Lower leg skin (tissue), 3 donors: ENCODE results near the gene ASB6.

ENCODE experiments used
- POLR2A ChIP-seq, 2 donors: fragments of 450-650 bp; IDR thresholded peaks; one replicate each; pipeline ENCODE4 v1.6.1; 2016 to 2017; ENCODE audit warnings: antibody characterized with exemption in 2 of 2, mild to moderate bottlenecking in 1 of 2, moderate library complexity in 1 of 2
- TF ChIP-seq, protein P1 (sequence below), 3 donors: fragments of 450-650 bp; IDR thresholded peaks; one replicate each; pipeline ENCODE4 v1.5.1; 2016; ENCODE audit warnings: antibody characterized with exemption in 3 of 3, mild to moderate bottlenecking in 3 of 3, moderate library complexity in 2 of 3

DNA sequence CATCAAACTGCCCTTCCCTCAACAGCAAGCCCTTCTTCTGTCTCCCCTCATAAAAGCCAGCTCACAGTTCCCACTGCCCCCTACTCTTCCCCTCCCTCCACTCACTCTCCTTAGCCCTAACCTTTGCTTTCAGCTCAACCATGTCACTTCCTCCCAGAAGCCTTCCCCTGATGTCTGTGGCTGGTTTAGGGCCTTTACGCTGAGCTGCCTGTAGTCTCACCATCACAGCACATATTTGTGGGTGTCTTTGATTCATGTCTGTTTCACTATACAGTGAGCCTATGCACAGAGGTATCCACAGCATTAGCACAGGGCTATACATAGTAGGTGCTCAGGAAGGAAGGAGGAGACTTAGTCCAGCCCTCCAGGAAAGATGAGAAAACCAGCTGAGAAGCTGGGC lies 55.7 kb downstream of the ASB6 start:
- TF ChIP-seq, protein P1, sequence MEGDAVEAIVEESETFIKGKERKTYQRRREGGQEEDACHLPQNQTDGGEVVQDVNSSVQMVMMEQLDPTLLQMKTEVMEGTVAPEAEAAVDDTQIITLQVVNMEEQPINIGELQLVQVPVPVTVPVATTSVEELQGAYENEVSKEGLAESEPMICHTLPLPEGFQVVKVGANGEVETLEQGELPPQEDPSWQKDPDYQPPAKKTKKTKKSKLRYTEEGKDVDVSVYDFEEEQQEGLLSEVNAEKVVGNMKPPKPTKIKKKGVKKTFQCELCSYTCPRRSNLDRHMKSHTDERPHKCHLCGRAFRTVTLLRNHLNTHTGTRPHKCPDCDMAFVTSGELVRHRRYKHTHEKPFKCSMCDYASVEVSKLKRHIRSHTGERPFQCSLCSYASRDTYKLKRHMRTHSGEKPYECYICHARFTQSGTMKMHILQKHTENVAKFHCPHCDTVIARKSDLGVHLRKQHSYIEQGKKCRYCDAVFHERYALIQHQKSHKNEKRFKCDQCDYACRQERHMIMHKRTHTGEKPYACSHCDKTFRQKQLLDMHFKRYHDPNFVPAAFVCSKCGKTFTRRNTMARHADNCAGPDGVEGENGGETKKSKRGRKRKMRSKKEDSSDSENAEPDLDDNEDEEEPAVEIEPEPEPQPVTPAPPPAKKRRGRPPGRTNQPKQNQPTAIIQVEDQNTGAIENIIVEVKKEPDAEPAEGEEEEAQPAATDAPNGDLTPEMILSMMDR (IDR thresholded peaks at IDR 0.05): no peak
- TF ChIP-seq POLR2A (IDR thresholded peaks at IDR 0.05): no peak
